Neural progenitor cell (in vitro differentiated cells): Measurements from ENCODE around the gene OR52K1.

Source experiments
- EZH2 ChIP-seq: fragments of 200-600 bp; sonication (generic); IDR thresholded peaks from 2 replicates; pipeline ENCODE4 v1.6.1; 2017; ENCODE audit warnings: antibody characterized with exemption, mild to moderate bottlenecking, moderate library complexity
- TF ChIP-seq, protein P1 (sequence below): fragments of 200-600 bp; sonication (generic); IDR thresholded peaks from 2 replicates; pipeline ENCODE4 v1.5.1; 2017; ENCODE audit warnings: antibody characterized with exemption, mild to moderate bottlenecking

DNA sequence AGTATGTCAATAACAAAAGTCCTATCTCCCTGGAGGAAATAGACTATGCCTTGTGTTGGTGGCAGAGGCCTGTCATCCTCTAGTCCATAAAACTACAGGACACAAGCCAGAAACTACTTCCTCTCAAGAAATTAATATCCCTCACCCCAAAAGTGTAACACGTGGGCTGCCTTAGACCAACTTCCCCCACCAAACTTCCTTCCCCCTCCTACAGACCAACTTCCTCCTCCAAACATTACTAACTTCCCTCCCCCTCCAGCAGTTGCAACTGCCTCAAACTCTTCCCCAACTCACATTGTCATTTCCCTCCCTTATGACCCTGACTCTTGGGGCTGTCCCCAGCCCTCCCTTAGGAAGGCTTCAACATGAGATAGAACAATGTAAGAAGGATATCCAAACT lies 27.0 kb upstream of the OR52K1 start:
- TF ChIP-seq, protein P1, sequence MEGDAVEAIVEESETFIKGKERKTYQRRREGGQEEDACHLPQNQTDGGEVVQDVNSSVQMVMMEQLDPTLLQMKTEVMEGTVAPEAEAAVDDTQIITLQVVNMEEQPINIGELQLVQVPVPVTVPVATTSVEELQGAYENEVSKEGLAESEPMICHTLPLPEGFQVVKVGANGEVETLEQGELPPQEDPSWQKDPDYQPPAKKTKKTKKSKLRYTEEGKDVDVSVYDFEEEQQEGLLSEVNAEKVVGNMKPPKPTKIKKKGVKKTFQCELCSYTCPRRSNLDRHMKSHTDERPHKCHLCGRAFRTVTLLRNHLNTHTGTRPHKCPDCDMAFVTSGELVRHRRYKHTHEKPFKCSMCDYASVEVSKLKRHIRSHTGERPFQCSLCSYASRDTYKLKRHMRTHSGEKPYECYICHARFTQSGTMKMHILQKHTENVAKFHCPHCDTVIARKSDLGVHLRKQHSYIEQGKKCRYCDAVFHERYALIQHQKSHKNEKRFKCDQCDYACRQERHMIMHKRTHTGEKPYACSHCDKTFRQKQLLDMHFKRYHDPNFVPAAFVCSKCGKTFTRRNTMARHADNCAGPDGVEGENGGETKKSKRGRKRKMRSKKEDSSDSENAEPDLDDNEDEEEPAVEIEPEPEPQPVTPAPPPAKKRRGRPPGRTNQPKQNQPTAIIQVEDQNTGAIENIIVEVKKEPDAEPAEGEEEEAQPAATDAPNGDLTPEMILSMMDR: no peak
- TF ChIP-seq EZH2: no peak
